ENCODE measurements around the gene SAYSD1.

Gene SAYSD1

GRCh38 chr6:39061588-39061987 lies 53.4 kb downstream of the SAYSD1 start:
- Histone ChIP-seq H3K4me3 (replicated peaks; ENCODE audit: low read depth, low read length) (no peak overlapping the region), H3K36me3 (ENCODE audit: control insufficient read depth, insufficient read depth, low read length) (no peaks in the 10 kb centered on the region), H3K27me3 (replicated peaks; ENCODE audit: control insufficient read depth, insufficient read depth, low read length) (no peaks in the 10 kb centered on the region; the same call in none of the 2 replicates)
- no peak for TF ChIP-seq CTCF (IDR thresholded peaks at IDR 0.05; ENCODE audit: insufficient read depth, low read length, poor library complexity, severe bottlenecking)
- no peak for DNase-seq (ENCODE audit: extremely low read depth, insufficient read length)

GRCh38 chr6:39061182-39061581 lies 53.8 kb downstream of the SAYSD1 start:
- DNase-seq (ENCODE audit: extremely low read depth, insufficient read length) = no peak
- TF ChIP-seq CTCF (IDR thresholded peaks at IDR 0.05; ENCODE audit: insufficient read depth, low read length, poor library complexity, severe bottlenecking) = no peak
- H3K27me3 ChIP-seq (replicated peaks; ENCODE audit: control insufficient read depth, insufficient read depth, low read length) = no peaks in the 10 kb centered on the region; the same call in none of the 2 replicates

GRCh38 chr6:39060467-39061160 lies 54.4 kb downstream of the SAYSD1 start:
- Histone ChIP-seq H3K27me3 (replicated peaks; ENCODE audit: control insufficient read depth, insufficient read depth, low read length) (no peaks in the 10 kb centered on the region; the same call in none of the 2 replicates), H3K36me3 (ENCODE audit: control insufficient read depth, insufficient read depth, low read length) (no peaks in the 10 kb centered on the region), H3K4me3 (replicated peaks; ENCODE audit: low read depth, low read length) (no peak overlapping the region)
- no peak for DNase-seq (ENCODE audit: extremely low read depth, insufficient read length)
- no peak for TF ChIP-seq CTCF (IDR thresholded peaks at IDR 0.05; ENCODE audit: insufficient read depth, low read length, poor library complexity, severe bottlenecking)

More at GRCh38 chr6:39061182-39061581, 53.8 kb downstream of the SAYSD1 start:
- H3K4me3 ChIP-seq (replicated peaks; ENCODE audit: low read depth, low read length) = no peak overlapping the region
- no peaks in the 10 kb centered on the region for H3K36me3 ChIP-seq (ENCODE audit: control insufficient read depth, insufficient read depth, low read length)

- H3K4me3 ChIP-seq (replicated peaks; ENCODE audit: low read depth, low read length) = no peak overlapping the region
- no peaks in the 10 kb centered on the region; the same call in 1 of the 2 replicates for H3K27me3 ChIP-seq (replicated peaks; ENCODE audit: control insufficient read depth, insufficient read depth, low read length)
- no peaks in the 10 kb centered on the region for H3K36me3 ChIP-seq (ENCODE audit: control insufficient read depth, insufficient read depth, low read length)
- no peak for DNase-seq (ENCODE audit: extremely low read depth, insufficient read length)
- no peak for TF ChIP-seq CTCF (IDR thresholded peaks at IDR 0.05; ENCODE audit: insufficient read depth, low read length, poor library complexity, severe bottlenecking)
Observed at GRCh38 chr6:39059496-39060310, 55.3 kb downstream of the SAYSD1 start.

- no peak for DNase-seq (ENCODE audit: extremely low read depth, insufficient read length)
- Histone ChIP-seq H3K4me3 (replicated peaks; ENCODE audit: low read depth, low read length) (no peak overlapping the region), H3K27me3 (replicated peaks; ENCODE audit: control insufficient read depth, insufficient read depth, low read length) (no peaks in the 10 kb centered on the region; the same call in 1 of the 2 replicates), H3K36me3 (ENCODE audit: control insufficient read depth, insufficient read depth, low read length) (no peaks in the 10 kb centered on the region)
- no peak for TF ChIP-seq CTCF (IDR thresholded peaks at IDR 0.05; ENCODE audit: insufficient read depth, low read length, poor library complexity, severe bottlenecking)
Observed at GRCh38 chr6:39058471-39059147, 56.4 kb downstream of the SAYSD1 start.
